Hematopoietic multipotent progenitor cell treated with erythropoietin and hydrocortisone succinate and interleukin-3 and kit ligand, for 8 days (in vitro differentiated cells): ENCODE data around the gene GPR176.
A peak's percentile ranks its signal among the peaks of the same experiment; 100 is the strongest.
"Not testable (repeated sequence)": the region's sequence is repeated elsewhere in the genome, so short reads cannot be mapped to it uniquely, and the experiment has no call there.

ENCODE experiments used
- DNase-seq: peaks from one replicate; pipeline ENCODE4 v3.0.0-alpha.2; 2015

GPR176 gene

DNA sequence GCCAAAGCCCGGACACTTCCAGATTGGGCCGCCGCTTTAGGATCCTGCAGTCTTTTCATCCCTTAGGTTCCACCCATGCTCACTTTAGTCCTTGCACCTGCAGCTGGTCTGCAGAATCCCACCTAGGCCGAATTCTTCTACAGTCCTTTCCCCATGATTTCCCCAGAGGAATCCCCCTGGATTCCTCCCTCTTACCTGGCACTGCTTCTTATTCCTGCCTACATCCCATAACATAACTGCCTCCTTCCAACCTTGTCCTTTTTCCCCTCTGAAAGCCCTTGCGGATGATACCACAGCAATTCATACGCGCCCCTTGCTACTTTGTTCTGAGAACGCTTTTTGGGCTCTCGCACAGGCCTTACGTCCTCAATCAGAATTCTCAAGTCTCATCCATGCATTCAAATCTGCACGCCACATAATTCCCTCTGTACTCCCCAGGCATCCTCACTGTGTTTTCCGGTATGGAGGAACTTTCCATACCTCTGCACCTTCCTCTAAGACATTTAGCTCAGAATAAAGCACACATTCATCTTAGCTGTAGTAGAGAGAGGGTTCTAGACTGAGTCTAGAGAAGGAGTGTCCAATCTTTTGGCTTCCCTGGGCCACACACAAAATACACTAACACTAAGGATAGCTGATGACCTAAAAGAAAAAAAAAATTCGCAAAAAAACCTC lies 14.5 kb upstream of the GPR176 start:
- DNase-seq = peak; percentile 36

DNA sequence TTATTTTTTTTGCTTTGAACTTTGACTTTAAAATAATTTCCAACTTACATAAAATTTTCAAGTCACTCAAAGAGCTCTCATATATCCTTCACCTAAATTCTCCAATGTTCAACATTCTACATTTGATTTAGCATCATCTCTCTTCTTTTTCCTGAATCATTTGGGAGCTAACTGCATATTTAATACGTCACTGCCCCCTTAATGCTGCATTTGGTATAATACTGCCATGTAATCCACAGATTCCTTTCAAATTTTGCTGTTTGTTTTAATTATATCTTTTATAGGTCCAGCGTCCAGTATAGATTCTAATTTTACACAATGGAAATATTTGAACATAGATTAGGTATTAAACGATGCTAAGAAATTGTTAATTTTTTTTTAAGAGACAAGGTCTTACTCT lies 11.5 kb upstream of the GPR176 start:
- no peak for DNase-seq

DNA sequence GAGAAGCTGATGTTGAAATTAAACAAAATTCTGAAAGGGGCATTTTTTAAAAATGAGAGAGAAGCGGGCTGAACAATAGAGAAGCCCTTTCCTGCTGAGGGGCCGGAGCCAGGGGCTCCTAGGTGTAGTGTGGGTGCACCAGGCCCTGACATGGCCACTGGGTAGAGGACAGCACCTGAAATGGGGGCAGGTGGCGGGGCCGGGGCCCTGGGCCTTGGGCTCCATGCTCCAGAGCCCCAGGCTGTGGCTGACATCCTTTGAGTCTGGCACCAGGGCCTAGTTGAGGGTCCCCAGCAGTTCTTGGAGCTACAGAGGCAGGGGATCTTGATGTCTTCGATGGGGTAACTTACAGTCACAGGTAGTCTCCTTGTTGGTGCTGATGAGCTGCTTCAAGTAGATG lies 6.5 kb upstream of the GPR176 start:
- no peak for DNase-seq

DNA sequence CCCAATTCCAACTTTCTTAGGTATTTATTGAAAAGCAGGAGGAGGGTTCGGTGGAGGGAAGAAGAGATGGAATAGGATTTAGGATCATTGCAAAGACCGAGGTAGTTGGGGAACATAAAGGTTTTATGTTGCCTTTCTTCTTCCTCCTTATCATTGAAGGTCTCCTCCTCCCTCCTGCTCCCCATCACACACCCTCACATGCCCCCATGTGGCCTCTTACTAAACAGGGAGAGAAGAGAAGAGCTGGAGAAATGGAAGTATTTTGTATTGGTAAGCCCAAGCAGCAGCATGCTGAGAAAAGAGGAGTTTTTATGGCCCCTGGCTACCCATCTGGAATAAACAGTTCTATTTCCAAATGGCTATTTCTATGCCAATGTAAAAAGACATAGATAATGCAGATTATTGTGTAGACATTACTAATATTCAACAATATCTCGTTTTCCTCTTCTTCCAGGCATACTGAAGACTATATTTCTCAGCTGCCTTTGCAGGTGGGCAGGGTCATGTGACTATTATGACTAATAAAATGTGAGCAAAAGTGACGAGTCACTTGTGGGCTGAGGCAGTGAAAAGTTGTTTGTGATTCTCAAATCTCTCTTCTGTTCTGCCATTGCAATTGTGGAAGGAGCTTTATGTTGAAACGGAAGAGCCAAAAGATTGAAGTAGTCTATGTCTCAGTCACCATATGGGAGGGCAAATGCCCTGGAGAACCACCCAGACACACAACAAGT lies 5.2 kb upstream of the GPR176 start:
- peak; percentile 70 for DNase-seq

DNA sequence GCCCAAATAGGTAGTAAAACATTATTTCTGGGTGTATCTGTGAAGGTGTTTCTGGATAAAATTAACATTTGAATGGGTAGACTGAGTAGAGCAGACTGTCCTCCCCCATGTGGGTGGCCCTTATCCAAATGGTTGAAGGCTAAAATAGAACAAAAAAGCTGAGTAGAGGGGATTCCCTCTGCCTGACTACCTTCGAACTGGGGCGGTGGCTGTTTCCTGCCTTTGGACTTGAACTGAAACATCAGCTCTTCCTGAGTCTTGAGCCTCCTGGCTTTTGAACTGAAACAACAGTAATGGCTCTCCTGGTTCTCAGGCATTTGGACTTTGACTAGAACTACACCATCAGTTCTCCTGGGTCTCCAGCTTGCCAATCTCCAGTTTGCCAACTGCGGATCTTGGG lies 4.4 kb upstream of the GPR176 start:
- DNase-seq = no peak

DNA sequence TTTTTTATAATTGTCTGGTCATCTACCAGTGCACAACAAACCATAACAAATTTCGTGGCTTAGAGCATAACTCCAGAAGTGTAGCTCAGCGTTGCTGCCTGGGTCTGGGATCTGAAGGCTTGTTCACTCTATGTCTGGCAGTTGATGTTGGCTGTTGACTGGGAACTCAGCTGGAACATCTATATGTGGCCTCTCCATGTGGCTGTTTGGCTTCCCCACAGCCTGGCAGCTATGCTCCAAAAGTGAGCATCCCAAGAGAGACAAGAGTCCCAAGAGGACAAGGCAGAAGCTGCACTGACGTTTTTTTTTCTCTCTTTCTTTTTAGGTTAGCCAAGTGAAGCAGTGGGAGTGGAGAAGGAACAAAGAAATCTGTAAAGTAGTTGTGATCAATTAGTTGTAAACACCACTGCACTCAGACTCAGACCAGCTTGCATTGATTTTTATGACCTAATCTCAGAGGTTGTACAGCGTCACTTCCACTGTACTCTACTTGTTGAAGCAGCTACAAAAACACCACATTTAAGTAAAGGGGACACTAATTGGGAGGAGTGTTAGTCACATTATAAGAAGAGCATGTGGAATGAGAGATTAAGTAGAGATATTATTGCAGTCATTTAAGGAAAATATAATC lies 2.5 kb upstream of the GPR176 start:
- DNase-seq = no peak

DNA sequence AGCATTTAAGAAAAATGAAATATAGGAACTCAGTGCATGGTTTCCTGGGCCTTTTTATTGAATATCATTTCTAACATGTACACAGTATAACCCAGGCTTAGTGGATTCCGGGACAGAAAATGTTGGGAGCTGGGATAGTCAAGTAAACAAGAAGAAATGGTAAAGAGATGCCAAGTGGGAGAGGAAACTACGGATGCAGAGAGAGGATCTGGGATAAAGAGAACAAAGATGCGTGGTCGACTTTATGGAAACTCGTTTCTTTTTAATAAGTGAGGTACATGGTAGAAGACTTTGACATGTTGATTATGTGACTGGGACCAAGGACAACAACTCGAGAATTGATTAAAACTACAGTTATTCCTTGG lies 1.2 kb upstream of the GPR176 start:
- no peak for DNase-seq

DNA sequence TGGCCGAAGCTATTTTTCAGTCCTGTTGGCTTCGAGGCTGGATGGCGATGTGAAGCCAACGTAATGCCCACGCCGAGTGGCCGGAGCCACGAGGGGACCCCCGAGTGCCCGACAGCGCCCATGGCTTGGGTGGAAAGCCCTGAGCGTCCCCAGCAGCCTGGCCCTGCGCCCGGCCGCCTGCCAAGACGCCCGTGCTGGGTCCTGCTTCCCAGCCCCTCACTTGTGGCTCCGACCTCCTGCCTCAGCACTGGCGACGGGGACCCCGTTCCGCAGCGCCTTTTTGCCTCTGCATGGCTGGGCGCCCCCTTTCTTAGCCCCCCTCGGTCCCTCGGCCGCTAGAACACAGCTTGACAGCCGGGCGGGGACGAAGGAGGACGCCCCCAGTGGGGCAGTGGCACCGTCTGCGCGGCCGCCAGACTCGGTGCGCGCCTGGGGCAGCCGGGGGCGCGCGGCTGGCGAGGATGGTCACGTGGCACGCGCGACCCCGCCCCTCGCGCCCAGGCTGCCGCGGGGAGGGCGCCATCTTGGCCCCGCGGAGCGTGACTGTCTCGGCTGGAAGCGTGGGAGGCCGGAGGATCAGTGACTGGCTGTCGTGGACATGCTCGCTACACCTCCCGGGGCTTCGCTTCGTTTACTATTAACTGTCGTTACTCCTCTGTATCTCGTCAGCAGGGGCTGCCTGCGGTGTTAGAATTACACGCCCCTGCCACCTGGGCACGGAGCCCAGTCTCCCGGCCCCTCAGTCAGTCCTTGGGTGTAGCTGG lies 626 bp upstream of the GPR176 start:
- peak; percentile 78 for DNase-seq

DNA sequence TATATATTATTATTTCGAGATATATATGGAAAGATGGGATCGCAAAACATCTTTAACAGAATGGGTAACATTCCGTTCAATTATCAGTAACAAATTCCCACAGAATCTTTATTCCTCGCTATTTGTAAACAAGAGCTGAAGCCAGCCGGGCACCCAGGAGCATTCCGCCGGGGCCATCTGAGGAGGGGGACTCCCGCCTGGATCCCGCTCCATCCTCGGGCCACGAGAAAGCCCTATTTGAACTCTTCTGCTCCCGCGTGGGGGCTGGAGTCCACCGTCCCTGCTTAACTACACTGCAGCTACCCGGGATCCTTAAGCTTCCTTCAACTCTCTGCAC lies 687 bp downstream of the GPR176 start:
- DNase-seq = no peak

DNA sequence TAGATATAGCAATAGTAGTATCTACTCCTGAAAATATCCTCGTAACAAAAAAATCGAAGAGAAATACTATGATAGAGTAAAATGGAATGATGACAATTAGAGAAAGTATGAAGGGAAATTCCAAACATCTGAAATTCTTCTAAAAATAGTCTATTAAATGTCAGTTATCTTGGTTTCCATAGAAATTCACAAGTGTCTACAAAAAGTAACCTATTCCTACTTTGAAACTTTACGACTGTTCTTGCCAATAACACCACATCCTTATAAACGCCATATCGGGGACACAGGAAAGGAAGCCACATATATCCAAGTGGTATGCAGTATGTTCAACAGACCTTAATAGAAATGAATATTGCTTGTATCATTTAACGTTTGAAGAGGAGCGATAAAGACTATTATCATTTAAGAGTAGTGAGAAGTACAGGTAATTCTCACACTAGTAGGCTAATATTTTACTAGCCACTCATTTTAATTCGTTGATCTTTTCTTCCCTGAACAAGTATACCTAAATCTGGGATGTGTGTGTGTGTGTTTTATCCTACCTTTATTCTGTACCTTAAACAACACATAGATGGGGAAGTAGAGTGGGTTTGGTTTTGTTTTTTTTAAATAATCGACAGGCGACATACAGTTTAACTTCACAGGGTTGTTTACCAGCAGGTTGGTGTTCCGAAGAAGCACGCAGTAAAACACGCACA lies 1.2 kb downstream of the GPR176 start:
- DNase-seq = peak; percentile 13

DNA sequence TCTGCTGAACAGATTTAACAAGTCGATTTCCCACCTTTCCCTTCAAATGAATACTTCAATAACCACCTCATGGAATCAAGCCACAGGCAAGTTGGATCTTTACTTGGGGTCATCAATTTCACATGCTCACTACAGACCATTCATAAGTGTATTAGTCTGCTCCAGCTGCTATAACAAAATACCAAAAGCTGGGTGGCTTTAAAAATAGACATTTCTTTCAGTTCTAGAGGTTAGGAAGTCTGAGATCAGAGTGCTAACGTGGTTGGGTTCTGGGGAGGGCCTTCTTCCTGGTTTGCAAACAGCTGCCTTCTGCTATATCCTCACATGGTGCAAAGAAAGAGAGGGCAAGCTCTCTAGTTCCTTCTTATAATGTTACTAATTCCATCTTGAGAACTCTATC lies 5.1 kb downstream of the GPR176 start:
- no peak for DNase-seq

DNA sequence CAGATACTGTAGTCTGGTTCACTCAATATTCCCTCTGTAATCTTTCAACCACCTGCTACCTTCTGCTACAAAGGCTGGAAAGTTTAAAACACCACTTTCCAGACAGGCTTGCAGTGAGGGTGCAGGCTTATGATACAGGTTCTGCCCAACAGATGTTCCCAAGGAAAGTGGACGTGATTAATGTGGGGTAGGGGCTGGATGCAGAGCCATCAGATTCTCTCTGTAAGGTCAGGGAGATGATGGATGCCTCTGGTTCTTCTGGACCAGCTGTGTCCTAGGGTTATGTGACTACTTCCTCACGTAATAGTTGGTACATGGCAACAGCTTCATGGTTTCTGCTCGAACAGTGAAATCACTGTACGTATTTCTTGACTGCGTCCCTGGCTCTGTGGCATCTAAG lies 11.1 kb downstream of the GPR176 start:
- no peak for DNase-seq

DNA sequence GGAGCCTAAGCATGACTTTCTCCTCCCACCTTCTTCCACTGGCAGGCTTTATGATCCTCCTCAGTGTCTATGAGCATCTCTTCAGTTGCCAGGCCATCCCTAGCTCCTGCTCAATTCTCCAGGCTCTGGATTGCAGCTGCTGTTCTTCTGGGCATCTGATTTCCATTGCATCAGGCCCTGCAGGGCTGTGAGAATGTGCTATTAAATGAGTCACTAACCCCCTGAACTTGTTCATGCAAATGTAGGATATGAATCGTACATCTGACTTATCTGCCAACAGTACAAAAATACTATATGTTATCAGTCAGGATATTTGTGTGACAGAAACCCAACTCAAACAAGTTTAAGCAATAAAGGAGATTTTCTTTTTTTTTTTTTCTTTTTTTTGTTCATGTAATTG lies 11.9 kb downstream of the GPR176 start:
- DNase-seq = no peak

DNA sequence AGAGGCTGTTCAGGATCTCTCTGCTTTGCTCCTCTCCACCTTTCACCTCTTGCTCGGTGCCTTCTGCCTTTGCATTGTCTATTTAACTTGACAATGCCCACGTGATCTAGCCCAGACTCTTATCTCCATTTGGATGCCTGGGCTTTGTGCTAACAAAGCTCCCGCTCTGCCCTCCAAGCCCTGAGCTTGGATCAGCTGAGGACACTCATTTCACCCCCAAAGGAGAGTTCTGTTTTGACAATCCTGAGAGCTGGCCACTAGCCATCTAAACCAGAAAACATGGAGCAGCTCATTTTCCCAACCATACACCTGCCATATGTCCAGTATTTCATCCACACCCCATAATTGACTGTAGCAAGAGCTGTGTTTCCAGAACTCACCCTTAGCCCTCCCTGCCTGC lies 12.8 kb downstream of the GPR176 start:
- no peak for DNase-seq

DNA sequence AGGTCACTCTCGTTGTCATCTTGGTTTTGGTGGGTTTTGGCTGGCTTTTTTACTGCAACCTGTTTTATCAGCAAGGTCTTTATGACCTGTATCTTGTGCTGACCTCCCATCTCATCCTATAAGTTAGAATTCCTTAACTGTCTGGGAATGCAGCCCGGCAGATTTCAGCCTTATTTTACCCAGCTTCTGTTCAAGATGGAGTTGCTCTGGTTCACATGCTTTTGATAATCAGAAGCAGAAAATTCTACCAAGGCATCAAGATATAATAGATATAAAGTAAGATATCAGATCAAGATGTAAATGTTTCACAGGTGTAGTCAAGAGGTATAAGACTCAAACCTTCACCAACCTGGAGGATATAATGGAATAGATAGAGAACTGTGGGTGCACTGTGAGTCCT lies 16.0 kb downstream of the GPR176 start:
- DNase-seq = no peak

DNA sequence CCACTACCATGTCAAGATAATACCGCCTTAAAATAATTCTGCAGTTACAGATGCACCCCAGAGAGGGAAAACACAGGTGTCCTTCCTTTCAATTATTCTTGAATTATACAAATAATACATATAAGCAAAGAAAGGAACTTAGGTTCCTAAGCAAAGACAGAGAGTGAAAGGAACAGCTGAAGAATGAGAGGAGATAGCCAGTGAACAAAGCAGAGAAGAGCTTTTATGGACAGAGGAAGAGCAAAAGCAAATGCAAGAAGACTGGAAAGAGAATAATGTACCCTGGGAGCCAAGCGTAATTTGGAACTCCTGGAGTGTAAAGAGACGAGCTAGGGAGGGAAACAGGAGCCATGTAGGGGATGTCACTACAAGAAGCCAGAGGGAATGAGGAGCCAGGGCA lies 21.7 kb downstream of the GPR176 start:
- DNase-seq = no peak

DNA sequence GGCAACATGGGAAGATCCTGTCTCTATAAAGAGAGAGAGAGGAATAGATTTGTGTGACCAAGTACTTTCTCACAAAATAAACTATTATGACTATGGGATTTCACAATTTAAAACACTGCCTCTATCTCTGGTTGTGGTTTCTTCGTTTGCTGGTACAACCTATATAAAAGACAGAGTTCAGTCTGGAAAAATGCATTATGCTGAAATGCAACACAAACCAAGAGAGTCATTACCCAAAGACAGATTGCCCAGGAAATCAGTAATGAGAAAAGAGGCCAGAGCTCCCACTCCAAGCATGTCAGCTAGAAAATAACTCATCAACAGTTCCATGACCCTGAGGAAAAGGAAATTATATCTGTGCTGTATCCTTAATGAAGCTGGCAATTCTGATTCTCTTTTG lies 23.2 kb downstream of the GPR176 start:
- DNase-seq = no peak

DNA sequence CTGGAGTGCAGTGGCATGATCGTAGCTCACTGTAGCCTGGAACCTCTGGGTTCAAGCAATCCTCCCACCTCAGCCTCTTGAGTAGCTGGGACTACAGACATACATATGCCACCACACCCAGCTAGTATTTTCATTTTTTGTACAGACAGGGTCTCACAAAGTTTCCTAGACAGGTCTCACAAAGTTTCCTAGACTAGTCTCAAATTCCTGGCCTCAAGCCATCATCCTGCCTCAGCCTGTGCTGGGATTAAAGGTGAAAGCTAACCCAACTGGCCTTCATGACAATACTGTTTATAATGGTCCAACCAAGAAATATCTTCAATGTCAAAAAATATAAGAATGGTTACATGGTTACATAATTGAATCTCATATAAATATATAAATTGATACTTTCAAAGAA lies 24.0 kb downstream of the GPR176 start:
- no peak for DNase-seq

DNA sequence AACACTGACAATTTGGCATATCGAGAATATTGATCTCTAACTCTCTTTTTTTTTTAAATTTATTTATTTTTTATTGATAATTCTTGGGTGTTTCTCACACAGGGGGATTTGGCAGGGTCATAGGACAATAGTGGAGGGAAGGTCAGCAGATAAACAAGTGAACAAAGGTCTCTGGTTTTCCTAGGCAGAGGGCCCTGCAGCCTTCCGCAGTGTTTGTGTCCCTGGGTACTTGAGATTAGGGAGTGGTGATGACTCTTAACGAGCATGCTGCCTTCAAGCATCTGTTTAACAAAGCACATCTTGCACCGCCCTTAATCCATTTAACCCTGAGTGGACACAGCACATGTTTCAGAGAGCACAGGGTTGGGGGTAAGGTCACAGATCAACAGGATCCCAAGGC lies 27.0 kb downstream of the GPR176 start:
- not testable (repeated sequence) for DNase-seq

DNA sequence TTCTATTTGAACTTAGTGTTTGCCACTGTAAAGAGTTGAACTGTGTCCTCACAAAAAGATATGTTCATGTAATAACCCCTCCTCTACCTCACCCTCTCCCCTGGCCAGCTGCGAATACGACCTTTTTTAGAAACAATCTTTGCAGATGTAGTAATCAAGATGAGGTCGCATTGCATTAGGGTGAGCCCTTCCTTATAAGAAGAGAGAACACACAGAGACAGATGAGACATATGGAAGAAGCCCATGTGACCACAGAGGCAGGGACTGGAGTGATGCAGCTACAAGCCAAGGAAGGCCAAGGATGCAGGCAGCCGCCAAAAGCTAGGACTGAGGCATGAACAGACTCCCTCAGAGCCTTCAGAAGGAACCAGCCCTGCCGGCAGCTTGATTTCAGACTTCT lies 27.6 kb downstream of the GPR176 start:
- no peak for DNase-seq

DNA sequence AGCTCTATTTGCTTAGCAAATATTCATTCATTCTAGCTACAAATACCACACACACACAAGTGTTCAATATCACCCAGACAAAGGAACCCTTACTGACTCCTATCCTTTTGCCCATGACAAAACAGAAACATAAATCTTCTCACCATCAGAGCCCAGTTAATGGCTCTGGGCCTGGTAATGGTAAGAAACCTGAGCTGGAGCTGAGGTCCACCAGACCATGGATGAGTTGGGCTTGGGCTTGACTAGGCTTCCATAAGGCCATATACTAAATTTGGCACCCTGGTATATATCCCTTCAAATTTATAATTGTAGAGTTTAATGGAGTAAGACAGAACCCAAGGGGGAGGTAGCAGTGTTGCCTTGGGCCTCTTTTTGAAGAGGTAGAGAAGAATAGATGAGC lies 29.4 kb downstream of the GPR176 start:
- no peak for DNase-seq

DNA sequence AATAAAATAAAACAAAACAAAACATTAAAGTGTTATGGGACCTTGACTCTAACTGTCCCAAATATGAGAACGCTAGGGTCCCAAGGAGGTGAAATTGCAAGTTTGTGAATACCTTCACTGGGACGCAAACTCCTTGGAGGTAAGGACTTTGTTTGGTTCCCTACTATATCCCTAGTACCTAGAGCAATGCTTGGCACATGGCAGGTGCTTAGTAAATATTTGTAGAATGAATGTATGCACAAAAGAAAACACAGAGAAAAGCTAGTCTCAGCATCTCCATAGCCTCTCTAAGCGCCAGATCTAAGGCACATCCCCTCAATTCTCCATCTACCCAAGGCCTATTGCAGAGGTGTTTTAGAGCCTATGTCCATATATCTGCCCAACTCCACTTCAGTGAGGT lies 30.5 kb downstream of the GPR176 start:
- DNase-seq = no peak

DNA sequence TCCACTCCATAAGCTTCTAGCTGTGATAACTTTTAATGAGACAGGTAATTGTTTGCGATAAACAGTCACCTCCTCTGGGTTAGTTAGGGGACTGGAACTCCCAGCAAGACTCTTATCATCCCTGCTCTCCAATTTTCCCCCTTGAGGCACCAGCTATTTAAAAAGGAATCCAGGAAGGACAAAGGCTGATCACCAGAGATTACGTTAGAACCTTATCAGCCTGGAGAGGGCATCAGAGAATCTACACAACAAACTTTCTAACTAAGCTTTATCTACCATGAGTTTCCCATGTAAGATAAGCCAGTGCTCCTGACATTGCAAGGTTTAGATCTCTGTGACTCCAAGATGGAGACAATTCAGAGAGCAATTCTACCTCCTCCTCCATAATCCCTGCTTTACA lies 31.3 kb downstream of the GPR176 start:
- no peak for DNase-seq
